Effector memory CD8-positive, alpha-beta T cell (primary cell): ENCODE data around the gene SGTB.

Experiments used
- ATAC-seq: fragments of 150-1000 bp; cut with Tn5 transposase; replicated peaks from 2 replicates; pipeline ENCODE4 v1.10.0; 2021; ENCODE audit warnings: mild to moderate bottlenecking, moderate library complexity
- DNase-seq, 3 experiments: peaks; one replicate each; pipeline ENCODE4 v3.0.0; 2021
- H3K27ac Mint-ChIP-seq, 2 donors: one replicate each; pipeline ENCODE4 v1.8.0; 2022; ENCODE audit warnings: mild to moderate bottlenecking in 2 of 2, mixed read lengths in 2 of 2, moderate library complexity in 2 of 2
- H3K27me3 Mint-ChIP-seq, 2 donors: one replicate each; pipeline ENCODE4 v1.8.0; 2022; ENCODE audit warnings: mixed read lengths in 2 of 2
- H3K36me3 Mint-ChIP-seq: one replicate; pipeline ENCODE4 v1.8.0; 2022; ENCODE audit warnings: mild to moderate bottlenecking, moderate library complexity, mixed read lengths; ENCODE audit not compliant: insufficient read depth
- H3K4me1 Mint-ChIP-seq, 2 donors: one replicate each; pipeline ENCODE4 v1.8.0; 2022; ENCODE audit warnings: low read depth in 2 of 2, mixed read lengths in 2 of 2
- H3K4me3 Mint-ChIP-seq, 2 donors: one replicate each; pipeline ENCODE4 v1.8.0; 2022; ENCODE audit warnings: mild to moderate bottlenecking in 2 of 2, mixed read lengths in 2 of 2, moderate library complexity in 2 of 2
- H3K9me3 Mint-ChIP-seq, 2 donors: one replicate each; pipeline ENCODE4 v1.8.0; 2022; ENCODE audit warnings: mixed read lengths in 2 of 2
- total RNA-seq, 9 experiments: gene quantifications; one replicate each; lab custom pipeline; 2026; lab: John Stamatoyannopoulos, UW

SGTB gene
- 32.1 to 101 (median 57.4) reads per million in 9 experiments for total RNA-seq

- Mint-ChIP-seq H3K27me3 (no peaks in the 10 kb centered on the region), H3K9me3 (no peaks in the 10 kb centered on the region), H3K27ac (peak within 1 kb of the TSS in 1 of 2 donors; percentile 92), H3K4me1 (peaks cover 21 to 25% of the 10 kb centered on the region in 2 donors), H3K4me3 (peak within 1 kb of the TSS; percentile 91 to 94), H3K36me3 (no peaks in the 10 kb centered on the region)
- ATAC-seq (peak; percentile 90), DNase-seq (peak; percentile 72 to 84 (median 83))
These were observed at the start of gene SGTB, which contains the start of gene NLN for GRCh38 chr5:65721720-65722574. TSS of gene SGTB (minus strand) at chr5:65722109. CDS start at chr5:65720807, 1,302 bp downstream. TSS of gene NLN (plus strand) at chr5:65722205. CDS start at chr5:65722374, 169 bp downstream.

GRCh38 chr5:65771266-65771665 lies 49.4 kb upstream of the SGTB start:
- no peaks in the 10 kb centered on the region for H3K27me3 Mint-ChIP-seq
- H3K9me3 Mint-ChIP-seq, result no peaks in the 10 kb centered on the region
- no peak for DNase-seq
- no peak overlapping the region for H3K27ac Mint-ChIP-seq
- no peak for ATAC-seq
- peaks cover 4% of the 10 kb centered on the region for H3K36me3 Mint-ChIP-seq
- H3K4me3 Mint-ChIP-seq, result no peak overlapping the region
- peaks cover 0 to 2% of the 10 kb centered on the region in 2 donors for H3K4me1 Mint-ChIP-seq

- Mint-ChIP-seq H3K27me3 (no peaks in the 10 kb centered on the region), H3K4me3 (no peak overlapping the region), H3K9me3 (no peaks in the 10 kb centered on the region), H3K36me3 (no peaks in the 10 kb centered on the region), H3K27ac (no peak overlapping the region), H3K4me1 (peaks cover 0 to 5% of the 10 kb centered on the region in 2 donors)
- ATAC-seq, result no peak
- no peak for DNase-seq
These were observed 47.6 kb upstream of the SGTB start for GRCh38 chr5:65769539-65769938.

GRCh38 chr5:65768723-65769346 lies 46.9 kb upstream of the SGTB start:
- H3K4me3 Mint-ChIP-seq, result no peak overlapping the region
- H3K27ac Mint-ChIP-seq, result no peak overlapping the region
- ATAC-seq (no peak), DNase-seq (no peak)
- no peaks in the 10 kb centered on the region for H3K9me3 Mint-ChIP-seq
- no peaks in the 10 kb centered on the region for H3K27me3 Mint-ChIP-seq
- H3K36me3 Mint-ChIP-seq, result no peaks in the 10 kb centered on the region
- peaks cover 0 to 5% of the 10 kb centered on the region in 2 donors for H3K4me1 Mint-ChIP-seq

- DNase-seq (no peak), ATAC-seq (no peak)
- H3K4me1 Mint-ChIP-seq, result peaks cover 0 to 5% of the 10 kb centered on the region in 2 donors
- H3K4me3 Mint-ChIP-seq, result no peak overlapping the region
- H3K27ac Mint-ChIP-seq, result no peak overlapping the region
- no peaks in the 10 kb centered on the region for H3K36me3 Mint-ChIP-seq
- H3K9me3 Mint-ChIP-seq, result no peaks in the 10 kb centered on the region
- H3K27me3 Mint-ChIP-seq, result no peaks in the 10 kb centered on the region
These were observed 45.7 kb upstream of the SGTB start for GRCh38 chr5:65767565-65767964.

- ATAC-seq (no peak), DNase-seq (no peak)
- Mint-ChIP-seq H3K4me1 (peaks cover 0 to 5% of the 10 kb centered on the region in 2 donors), H3K4me3 (no peak overlapping the region), H3K36me3 (no peaks in the 10 kb centered on the region), H3K9me3 (no peaks in the 10 kb centered on the region), H3K27me3 (no peaks in the 10 kb centered on the region), H3K27ac (no peak overlapping the region)
These were observed 44.9 kb upstream of the SGTB start for GRCh38 chr5:65766781-65767180.

GRCh38 chr5:65766175-65766574 lies 44.3 kb upstream of the SGTB start:
- Mint-ChIP-seq H3K4me1 (peaks cover 3 to 5% of the 10 kb centered on the region in 2 donors), H3K27me3 (no peaks in the 10 kb centered on the region), H3K36me3 (no peaks in the 10 kb centered on the region), H3K27ac (no peak overlapping the region), H3K4me3 (no peak overlapping the region), H3K9me3 (no peaks in the 10 kb centered on the region)
- ATAC-seq, result no peak
- no peak for DNase-seq

- no peak for DNase-seq
- no peak overlapping the region for H3K4me3 Mint-ChIP-seq
- ATAC-seq, result no peak
- no peaks in the 10 kb centered on the region for H3K27me3 Mint-ChIP-seq
- H3K4me1 Mint-ChIP-seq, result peaks cover 5 to 11% of the 10 kb centered on the region in 2 donors
- no peaks in the 10 kb centered on the region for H3K9me3 Mint-ChIP-seq
- H3K36me3 Mint-ChIP-seq, result no peaks in the 10 kb centered on the region
- H3K27ac Mint-ChIP-seq, result no peak overlapping the region
These were observed 43.7 kb upstream of the SGTB start for GRCh38 chr5:65765582-65765981.

GRCh38 chr5:65762234-65762633 lies 40.3 kb upstream of the SGTB start:
- Mint-ChIP-seq H3K4me1 (peaks cover 5 to 13% of the 10 kb centered on the region in 2 donors), H3K9me3 (no peaks in the 10 kb centered on the region), H3K36me3 (no peaks in the 10 kb centered on the region), H3K4me3 (no peak overlapping the region), H3K27ac (no peak overlapping the region), H3K27me3 (no peaks in the 10 kb centered on the region)
- no peak for ATAC-seq
- DNase-seq, result no peak

GRCh38 chr5:65760504-65761275 lies 38.8 kb upstream of the SGTB start:
- peaks cover 5 to 7% of the 10 kb centered on the region in 2 donors for H3K4me1 Mint-ChIP-seq
- H3K27me3 Mint-ChIP-seq, result no peaks in the 10 kb centered on the region
- no peaks in the 10 kb centered on the region for H3K9me3 Mint-ChIP-seq
- peak overlapping the region; percentile 9 to 16 for H3K27ac Mint-ChIP-seq
- DNase-seq (peak; percentile 52 to 53 (median 53)), ATAC-seq (peak; percentile 100)
- no peak overlapping the region for H3K4me3 Mint-ChIP-seq
- no peaks in the 10 kb centered on the region for H3K36me3 Mint-ChIP-seq

GRCh38 chr5:65758546-65759144 lies 36.7 kb upstream of the SGTB start:
- no peaks in the 10 kb centered on the region for H3K9me3 Mint-ChIP-seq
- H3K36me3 Mint-ChIP-seq, result no peaks in the 10 kb centered on the region
- peaks cover 5 to 7% of the 10 kb centered on the region in 2 donors for H3K4me1 Mint-ChIP-seq
- DNase-seq (no peak), ATAC-seq (no peak)
- H3K4me3 Mint-ChIP-seq, result no peak overlapping the region
- H3K27ac Mint-ChIP-seq, result no peak overlapping the region
- no peaks in the 10 kb centered on the region for H3K27me3 Mint-ChIP-seq

- ATAC-seq (no peak), DNase-seq (no peak)
- no peak overlapping the region for H3K4me3 Mint-ChIP-seq
- no peaks in the 10 kb centered on the region for H3K4me1 Mint-ChIP-seq
- no peaks in the 10 kb centered on the region for H3K9me3 Mint-ChIP-seq
- no peaks in the 10 kb centered on the region for H3K36me3 Mint-ChIP-seq
- H3K27ac Mint-ChIP-seq, result no peak overlapping the region
- H3K27me3 Mint-ChIP-seq, result no peaks in the 10 kb centered on the region
These were observed 31.3 kb upstream of the SGTB start for GRCh38 chr5:65753189-65753588.

- no peak overlapping the region for H3K4me3 Mint-ChIP-seq
- H3K4me1 Mint-ChIP-seq, result no peaks in the 10 kb centered on the region
- H3K27ac Mint-ChIP-seq, result no peak overlapping the region
- H3K36me3 Mint-ChIP-seq, result no peaks in the 10 kb centered on the region
- DNase-seq (no peak), ATAC-seq (no peak)
- H3K9me3 Mint-ChIP-seq, result no peaks in the 10 kb centered on the region
- no peaks in the 10 kb centered on the region for H3K27me3 Mint-ChIP-seq
These were observed 29.0 kb upstream of the SGTB start for GRCh38 chr5:65750938-65751337.
